Left renal pelvis (tissue), 4 donors: ENCODE measurements around the gene BAHD1. TPM values are rescaled to one million over a fixed set of nuclear protein-coding genes. Genes with fewer than 3 reads are reported as not detected.

Source experiments
- DNase-seq, 4 donors: peaks; one replicate each; pipeline ENCODE4 v3.0.0-alpha.2; 2013; ENCODE audit warnings: low read depth in 4 of 4, low spot score in 3 of 4
- polyA plus RNA-seq, 4 donors: library from polyadenylated mRNA; unstranded; fragments of 120-200 nt; gene quantifications; one replicate each; pipeline ENCODE4 v1.2.1, GENCODE V29; 2013; ENCODE audit not compliant: insufficient read length in 4 of 4

Gene BAHD1
- polyA plus RNA-seq, 4 donors: 13.0 to 27.3 (median 21.4) TPM

GRCh38 chr15:40421246-40422157 is 19.3 kb upstream of the BAHD1 start:
- no peak for DNase-seq

- DNase-seq: no peak
Measured at GRCh38 chr15:40424483-40425115, 16.2 kb upstream of the BAHD1 start.

- DNase-seq: no peak
Measured at GRCh38 chr15:40425681-40426080, 15.1 kb upstream of the BAHD1 start.

GRCh38 chr15:40427188-40427587 is 13.6 kb upstream of the BAHD1 start:
- no peak for DNase-seq

- DNase-seq: no peak
Measured at GRCh38 chr15:40428185-40428584, 12.6 kb upstream of the BAHD1 start.

GRCh38 chr15:40429068-40429710 is 11.6 kb upstream of the BAHD1 start:
- no peak for DNase-seq

GRCh38 chr15:40430271-40430805 is 10.4 kb upstream of the BAHD1 start:
- no peak for DNase-seq

- no peak for DNase-seq
Measured at GRCh38 chr15:40435023-40435709, 5.6 kb upstream of the BAHD1 start.

GRCh38 chr15:40435710-40436089 is 5.1 kb upstream of the BAHD1 start:
- DNase-seq: no peak

GRCh38 chr15:40436116-40436891 is 4.4 kb upstream of the BAHD1 start:
- DNase-seq: no peak

GRCh38 chr15:40436892-40437751 is 3.6 kb upstream of the BAHD1 start:
- DNase-seq: no peak

- DNase-seq: no peak
Measured at GRCh38 chr15:40437752-40438687, 2.7 kb upstream of the BAHD1 start.

- DNase-seq: no peak
Measured at GRCh38 chr15:40438712-40439111, 2.0 kb upstream of the BAHD1 start.

GRCh38 chr15:40439461-40439959 is 1.2 kb upstream of the BAHD1 start:
- DNase-seq: no peak

GRCh38 chr15:40439960-40440742 is 602 bp upstream of the BAHD1 start:
- DNase-seq: no peak

GRCh38 chr15:40441565-40442531 is 1.1 kb downstream of the BAHD1 start:
- DNase-seq: no peak
